K562 (cell line): ENCODE data around the gene CARS2. TPM values are rescaled to one million over a fixed set of nuclear protein-coding genes. Genes with fewer than 3 reads are reported as not detected.

Experiments used
- ATAC-seq: fragments of 200-7000 bp; cut with Tn5 transposase; 3 replicates; pipeline ENCODE4 v1.9.1; 2020; ENCODE audit warnings: moderate library complexity
- BruUV-seq: library from RNA; stranded (reverse); fragments of 400-500 nt; replicated peaks from 2 replicates; lab custom pipeline; 2021; lab: Mats Ljungman, UMichigan
- CTCF ChIA-PET: fragments of 300-600 bp; formaldehyde crosslinking; extraction: SDS; loops from one replicate; lab custom pipeline; 2021; ENCODE audit warnings: low intra/inter-chr PET ratio; lab: Yijun Ruan, JAX
- POLR2A ChIA-PET: fragments of 300-600, 350-650 bp; sonication (Branson Sonifier 250); formaldehyde crosslinking; extraction: SDS; loops from one replicate; lab custom pipeline; 2021; ENCODE audit warnings: antibody characterized with exemption, inconsistent platforms; lab: Yijun Ruan, JAX
- DNase-seq, 4 experiments: peaks; one replicate each; pipeline versions ENCODE4 v3.0.0 to v3.0.0-alpha.2; 2011 to 2018; ENCODE audit warnings: low spot score in 3 of 4, mixed read lengths in 3 of 4; ENCODE audit errors: extremely low read depth in 1 of 4
- FAIRE-seq: peaks from 2 replicates; lab custom pipeline; 2011; peaks lifted over from hg19 to GRCh38; lab: Jason Lieb, UNC
- H2AFZ ChIP-seq: 2 replicates; pipeline ENCODE4 v1.6.0; 2011; ENCODE audit warnings: low read depth, low read length, control low read depth, inconsistent platforms
- H3K27ac ChIP-seq: fragments of 200-600 bp; 3 replicates; pipeline ENCODE4 v1.8.0; 2011; ENCODE audit warnings: low read depth, mild to moderate bottlenecking, control low read depth, inconsistent platforms, low read length, moderate library complexity, mixed read lengths; ENCODE audit errors: extremely low read depth
- H3K27me3 ChIP-seq, 2 experiments: fragments of 300-600 bp in 1 of 2; 2 replicates in 1 of 2; 3 replicates in 1 of 2; pipeline versions ENCODE4 v1.6.0 to v1.8.0; 2011; ENCODE audit warnings: inconsistent platforms in 2 of 2, low read length in 2 of 2, mild to moderate bottlenecking in 1 of 2, mixed read lengths in 1 of 2, moderate library complexity in 1 of 2; ENCODE audit not compliant: control insufficient read depth in 2 of 2, insufficient read depth in 2 of 2
- H3K36me3 ChIP-seq: fragments of 300-600 bp; 3 replicates; pipeline ENCODE4 v1.8.0; 2011; ENCODE audit warnings: mild to moderate bottlenecking, low read length, inconsistent platforms; ENCODE audit not compliant: control insufficient read depth, insufficient read depth
- H3K4me1 ChIP-seq, 2 experiments: fragments of 200-600 bp in 1 of 2; replicated peaks in 1 of 2; 2 replicates in 1 of 2; 3 replicates in 1 of 2; pipeline versions ENCODE4 v1.5.1 to v1.8.0; 2011; ENCODE audit warnings: inconsistent platforms in 2 of 2, low read length in 2 of 2, mild to moderate bottlenecking in 1 of 2, mixed read lengths in 1 of 2, moderate library complexity in 1 of 2; ENCODE audit not compliant: control insufficient read depth in 2 of 2, insufficient read depth in 2 of 2
- H3K4me2 ChIP-seq: 2 replicates; pipeline ENCODE4 v1.6.1; 2011; ENCODE audit warnings: low read length, control low read depth, inconsistent platforms, mixed read lengths; ENCODE audit not compliant: insufficient read depth
- H3K4me3 ChIP-seq: fragments of 200-600 bp; sonication (generic), shearing (Covaris generic); 2 replicates; pipeline ENCODE4 v1.5.1; 2016; ENCODE audit warnings: control low read depth, inconsistent platforms
- H3K79me2 ChIP-seq: fragments of 200-600 bp; 3 replicates; pipeline ENCODE4 v1.8.0; 2011; ENCODE audit warnings: low read length, inconsistent platforms; ENCODE audit not compliant: control insufficient read depth, insufficient read depth
- H3K9ac ChIP-seq, 2 experiments: 2 replicates each; pipeline versions ENCODE4 v1.6.0 to v1.6.1; 2011; ENCODE audit warnings: low read depth in 2 of 2, low read length in 2 of 2, control low read depth in 1 of 2, inconsistent platforms in 1 of 2, mild to moderate bottlenecking in 1 of 2, mixed read lengths in 1 of 2; ENCODE audit not compliant: insufficient read depth in 1 of 2
- H3K9me1 ChIP-seq: one replicate; pipeline ENCODE4 v1.6.0; 2011; ENCODE audit warnings: inconsistent platforms, mild to moderate bottlenecking, low read length, moderate library complexity; ENCODE audit not compliant: control insufficient read depth, insufficient read depth
- H3K9me3 ChIP-seq: replicated peaks from 2 replicates; pipeline ENCODE4 v1.5.1; 2011; ENCODE audit warnings: low read depth, low read length, inconsistent platforms; ENCODE audit not compliant: control insufficient read depth, insufficient read depth
- H4K20me1 ChIP-seq: replicated peaks from 2 replicates; pipeline ENCODE4 v1.6.1; 2011; ENCODE audit warnings: low read length, inconsistent platforms, mixed read lengths; ENCODE audit not compliant: control insufficient read depth, insufficient read depth
- BRD9 ChIP-seq: fragments of 450-650 bp; IDR thresholded peaks from 2 replicates; pipeline ENCODE4 v1.6.1; 2018; ENCODE audit warnings: low read depth; ENCODE audit not compliant: partially characterized antibody
- BRF2 ChIP-seq: IDR thresholded peaks from 3 replicates; pipeline ENCODE4 v1.6.1; 2011; ENCODE audit warnings: borderline replicate concordance, mild to moderate bottlenecking; ENCODE audit not compliant: insufficient read length, insufficient read depth
- EP400 ChIP-seq: fragments of 450-650 bp; IDR thresholded peaks from 2 replicates; pipeline ENCODE4 v1.6.1; 2017; ENCODE audit warnings: antibody characterized with exemption, mild to moderate bottlenecking, moderate library complexity
- HDAC2 ChIP-seq: fragments of 450-650 bp; IDR thresholded peaks from 2 replicates; pipeline ENCODE4 v1.6.1; 2016; ENCODE audit warnings: mild to moderate bottlenecking
- JUNB ChIP-seq: fragments of 450-650 bp; formaldehyde crosslinking; conservative IDR thresholded peaks from 2 replicates; pipeline ENCODE4 v1.4.0; 2020; ENCODE audit warnings: mild to moderate bottlenecking
- MBD2 ChIP-seq: sonication (generic); IDR thresholded peaks from 2 replicates; pipeline ENCODE4 v1.6.1; 2016; ENCODE audit warnings: low read depth, borderline replicate concordance
- NELFE ChIP-seq: IDR thresholded peaks from 2 replicates; pipeline ENCODE4 v1.6.1; 2011; ENCODE audit warnings: mild to moderate bottlenecking; ENCODE audit not compliant: insufficient read depth, insufficient read length
- NKRF ChIP-seq: fragments of 450-650 bp; IDR thresholded peaks from 2 replicates; pipeline ENCODE4 v1.6.1; 2016; ENCODE audit warnings: borderline replicate concordance
- POLR2A ChIP-seq: fragments of 450-650 bp; conservative IDR thresholded peaks from 2 replicates; pipeline ENCODE4 v1.6.1; 2016
- POLR2H ChIP-seq: IDR thresholded peaks from 2 replicates; pipeline ENCODE4 v1.6.1; 2016; ENCODE audit warnings: missing genetic modification characterization, low read depth, mild to moderate bottlenecking, control low read depth, missing compliant biosample characterization, moderate library complexity
- RBM39 ChIP-seq: fragments of 200-400 bp; formaldehyde crosslinking; optimal IDR thresholded peaks from 2 replicates; pipeline ENCODE3; 2018; ENCODE audit warnings: low read depth, low read length
- TAF7 ChIP-seq: fragments of 450-650 bp; IDR thresholded peaks from 2 replicates; pipeline ENCODE4 v1.6.1; 2016; ENCODE audit warnings: missing genetic modification characterization, missing compliant biosample characterization
- THRAP3 ChIP-seq: fragments of 450-650 bp; IDR thresholded peaks from 2 replicates; pipeline ENCODE4 v1.6.1; 2016; ENCODE audit warnings: mild to moderate bottlenecking, inconsistent platforms, borderline replicate concordance
- TOE1 ChIP-seq, 2 experiments: fragments of 450-650 bp in 1 of 2; sonication (generic) in 1 of 2; formaldehyde crosslinking in 1 of 2; IDR thresholded peaks; 2 replicates each; pipeline versions ENCODE4 v1.7.1 to v1.8.0; 2016 to 2022; ENCODE audit warnings: borderline replicate concordance in 2 of 2, mild to moderate bottlenecking in 2 of 2, antibody characterized with exemption in 1 of 2, inconsistent platforms in 1 of 2, low read depth in 1 of 2, missing genetic modification reagents in 1 of 2, moderate library complexity in 1 of 2
- TRIM24 ChIP-seq, 2 experiments: fragments of 450-650 bp; IDR thresholded peaks; 2 replicates each; pipeline ENCODE4 v1.6.1; 2016
- ZBTB7A ChIP-seq: IDR thresholded peaks from 2 replicates; pipeline ENCODE4 v1.6.1; 2011; ENCODE audit warnings: low read depth, mild to moderate bottlenecking, low read length, moderate library complexity, borderline replicate concordance; ENCODE audit not compliant: control insufficient read depth
- ZC3H8 ChIP-seq: fragments of 450-650 bp; IDR thresholded peaks from 2 replicates; pipeline ENCODE4 v1.6.1; 2017
- ZEB2 ChIP-seq: fragments of 450-650 bp; IDR thresholded peaks from 2 replicates; pipeline ENCODE4 v1.6.1; 2016
- ZNF224 ChIP-seq: sonication (generic); formaldehyde crosslinking; IDR thresholded peaks from 2 replicates; pipeline ENCODE4 v1.8.0; 2022; ENCODE audit warnings: mild to moderate bottlenecking, missing genetic modification reagents
- ZNF655 ChIP-seq: fragments of 250-450 bp; sonication (Bioruptor Pico); IDR thresholded peaks from 2 replicates; pipeline ENCODE4 v1.5.0; 2021
- WGBS: fragments of 100-300 bp; shearing (Covaris generic); methylation state at CpG from one replicate; pipeline ENCODE4 v1.1.6; 2016; ENCODE audit warnings: low coverage, mixed read lengths; ENCODE audit not compliant: insufficient coverage; ENCODE audit errors: missing lambda C conversion rate; 5-methylcytosine and 5-hydroxymethylcytosine counted together
- in situ Hi-C: fragments of 300-500 bp; cut with MboI; formaldehyde crosslinking; loops from 4 replicates; pipeline ENCODE4 v1.15.0; 2018; ENCODE audit warnings: inconsistent platforms, mixed read lengths
- intact Hi-C: fragments of 100-400 bp; cut with micrococcal nuclease; formaldehyde crosslinking; loops from 2 replicates; pipeline ENCODE4 v1.14.2; 2022
- polyA plus RNA-seq, 8 experiments: library from polyadenylated mRNA; depleted of rRNA in 4 of 8; stranded (reverse) in 5 of 8; unstranded in 3 of 8; fragments of >200 nt; fragmentation: Nextera tagmentation in 2 of 8; fragmentation: Illumina TruSeq in 1 of 8; extraction: Ambion mirVana in 2 of 8; extraction: Trizol in 1 of 8; gene quantifications; 2 replicates each; pipeline versions ENCODE4 v1.2.1 to v1.2.3, GENCODE V29; 2011 to 2014; ENCODE audit warnings: inconsistent platforms in 1 of 8, missing spikeins in 1 of 8
- total RNA-seq, 7 experiments: library from RNA; depleted of rRNA in 6 of 7; stranded (reverse); fragments of >200 nt in 6 of 7; fragmentation: Illumina TruSeq in 2 of 7; extraction: Trizol in 2 of 7; gene quantifications; 2 replicates each; pipeline versions ENCODE4 v1.2.1 to v1.2.3, GENCODE V29; 2011 to 2021; ENCODE audit warnings: low replicate concordance in 1 of 7

CARS2 gene
- total and polyA plus RNA-seq, 9 of the 15 experiments (the other 6 are each of a cell fraction or from before 2014, with no cell fraction given) = 1.7 to 37.4 (median 30.5) TPM

GRCh38 chr13:110651271-110651670 lies 54.6 kb downstream of the CARS2 start:
- Histone ChIP-seq H3K79me2 (no peaks in the 10 kb centered on the region), H3K36me3 (peaks cover 27% of the 10 kb centered on the region; the same call in 1 of the 3 replicates), H3K9me3 (no peaks in the 10 kb centered on the region), H3K27ac (no peak overlapping the region), H4K20me1 (no peaks in the 10 kb centered on the region), H3K27me3 (no peaks in the 10 kb centered on the region), H3K4me2 (no peak overlapping the region), H3K9me1 (peaks cover 3% of the 10 kb centered on the region), H2AFZ (no peak overlapping the region), H3K4me3 (no peak overlapping the region), H3K4me1 (peaks cover 4 to 18% of the 10 kb centered on the region in 2 experiments; a peak in 4 of 5 replicates), H3K9ac (no peak overlapping the region; a peak in 1 of 4 replicates)
- DNase-seq (no peak), ATAC-seq (no peak), FAIRE-seq (no peak)
- WGBS = 89% methylated on average over 8 of the region's 14 CpGs
- TF ChIP-seq NKRF = no peak
- TF ChIP-seq POLR2H (tag) = no peak
- no peak for TF ChIP-seq RBM39
- TF ChIP-seq THRAP3 = no peak
- TF ChIP-seq ZBTB7A = no peak
- TF ChIP-seq BRD9 = no peak
- TF ChIP-seq HDAC2 = no peak
- TF ChIP-seq EP400 = no peak
- TF ChIP-seq ZNF224 (CRISPR knock-in tag) = no peak
- TF ChIP-seq TRIM24 (IDR thresholded peaks at IDR 0.05) = no peak
- no peak for TF ChIP-seq MBD2
- TF ChIP-seq JUNB (CRISPR knock-in tag) = no peak
- TF ChIP-seq NELFE = no peak
- no peak for TF ChIP-seq ZEB2
- no peak for TF ChIP-seq BRF2
- no peak for TF ChIP-seq TOE1 (IDR thresholded peaks at IDR 0.05; ENCODE audit: borderline replicate concordance)
- no peak for TF ChIP-seq TOE1 (CRISPR knock-in tag; IDR thresholded peaks at IDR 0.05; ENCODE audit: borderline replicate concordance, low read depth)
- TF ChIP-seq POLR2A = no peak
- no peak for TF ChIP-seq ZC3H8
- no peak for TF ChIP-seq TAF7 (tag)
- no peak for TF ChIP-seq ZNF655 (CRISPR knock-in tag)
- POLR2A ChIA-PET = interaction anchor here (0.6 to 0.9 kb wide), 2 partner anchors 8 to 11 kb away, joined by 3 read pairs; no protein-coding TSS in a partner anchor
- no TSS peak for BruUV-seq
- in situ Hi-C loops (no loop called here), intact Hi-C loops (no loop called here)
- CTCF ChIA-PET = no interaction called here
